GM23338 (cell line): ENCODE measurements around the gene ANXA6. TPM values are rescaled to one million over a fixed set of nuclear protein-coding genes. Genes with fewer than 3 reads are reported as not detected.

Source experiments
- ATAC-seq: fragments of 200-7000 bp; cut with Tn5 transposase; 3 replicates; pipeline ENCODE4 v1.9.1; 2020
- DNase-seq: peaks from one replicate; pipeline ENCODE4 v3.0.0-alpha.2; 2015; ENCODE audit warnings: low spot score
- H2AFZ ChIP-seq: fragments of 200-600 bp; sonication (generic); 2 replicates; pipeline ENCODE4 v1.8.0; 2016; ENCODE audit warnings: antibody characterized with exemption, mild to moderate bottlenecking, moderate library complexity
- H3F3A ChIP-seq: fragments of 200-600 bp; sonication (generic); replicated peaks from 2 replicates; pipeline ENCODE4 v1.8.0; 2017; ENCODE audit warnings: antibody characterized with exemption, mixed run types, low read depth
- H3K27ac ChIP-seq: fragments of 200-600 bp; sonication (generic); 2 replicates; pipeline ENCODE4 v1.6.1; 2016; ENCODE audit warnings: low read depth
- H3K27me3 ChIP-seq: fragments of 200-600 bp; sonication (generic); 2 replicates; pipeline ENCODE4 v1.8.0; 2016; ENCODE audit warnings: mild to moderate bottlenecking, mixed run types, moderate library complexity; ENCODE audit not compliant: insufficient read depth
- H3K36me3 ChIP-seq: fragments of 200-600 bp; sonication (generic); 2 replicates; pipeline ENCODE4 v1.8.0; 2016; ENCODE audit warnings: mild to moderate bottlenecking; ENCODE audit not compliant: insufficient read depth
- H3K4me1 ChIP-seq: fragments of 200-600 bp; sonication (generic); 2 replicates; pipeline ENCODE4 v1.8.0; 2016; ENCODE audit warnings: mild to moderate bottlenecking, moderate library complexity; ENCODE audit not compliant: insufficient read depth
- H3K4me2 ChIP-seq: fragments of 200-600 bp; sonication (generic); 2 replicates; pipeline ENCODE4 v1.7.1; 2017; ENCODE audit warnings: mixed run types
- H3K4me3 ChIP-seq: fragments of 200-600 bp; sonication (generic); 2 replicates; pipeline ENCODE4 v1.6.1; 2016; ENCODE audit warnings: mixed run types
- H3K79me2 ChIP-seq: fragments of 200-600 bp; sonication (generic); replicated peaks from 2 replicates; pipeline ENCODE4 v1.8.0; 2017; ENCODE audit warnings: mild to moderate bottlenecking; ENCODE audit not compliant: insufficient read depth
- H3K9me2 ChIP-seq: fragments of 200-600 bp; sonication (generic); 2 replicates; pipeline ENCODE4 v1.8.0; 2017; ENCODE audit not compliant: insufficient read depth
- H4K20me1 ChIP-seq: fragments of 200-600 bp; sonication (generic); replicated peaks from 2 replicates; pipeline ENCODE4 v1.8.0; 2017; ENCODE audit warnings: mild to moderate bottlenecking; ENCODE audit not compliant: insufficient read depth
- H3K27ac Mint-ChIP-seq: 2 replicates; pipeline ENCODE4 v1.8.0; 2020; ENCODE audit warnings: inconsistent platforms, mild to moderate bottlenecking, moderate library complexity, mixed read lengths
- H3K27me3 Mint-ChIP-seq: 3 replicates; pipeline ENCODE4 v1.8.0; 2022; ENCODE audit warnings: low read depth, mild to moderate bottlenecking, moderate library complexity, mixed read lengths, inconsistent platforms; ENCODE audit not compliant: insufficient read depth, poor library complexity
- H3K36me3 Mint-ChIP-seq: 3 replicates; pipeline ENCODE4 v1.8.0; 2021; ENCODE audit warnings: low read depth, mild to moderate bottlenecking, inconsistent platforms, moderate library complexity, mixed read lengths
- H3K4me1 Mint-ChIP-seq: 3 replicates; pipeline ENCODE4 v1.8.0; 2020; ENCODE audit warnings: mild to moderate bottlenecking, inconsistent platforms, mixed read lengths
- H3K4me3 Mint-ChIP-seq: 3 replicates; pipeline ENCODE4 v1.8.0; 2021; ENCODE audit warnings: moderate library complexity, mild to moderate bottlenecking, inconsistent platforms, mixed read lengths
- H3K9me3 Mint-ChIP-seq: 3 replicates; pipeline ENCODE4 v1.8.0; 2020; ENCODE audit warnings: moderate library complexity, mild to moderate bottlenecking, inconsistent platforms, mixed read lengths
- CREB1 ChIP-seq: fragments of 250-450 bp; sonication (Bioruptor Pico); IDR thresholded peaks from 2 replicates; pipeline ENCODE4 v1.5.0; 2020; ENCODE audit warnings: low read depth, mild to moderate bottlenecking, moderate library complexity
- EZH2 ChIP-seq: fragments of 200-600 bp; sonication (generic); IDR thresholded peaks from one replicate; pipeline ENCODE4 v1.8.0; 2017; ENCODE audit warnings: antibody characterized with exemption, mild to moderate bottlenecking, low read depth; ENCODE audit not compliant: unreplicated experiment
- NANOG ChIP-seq: IDR thresholded peaks from 2 replicates; pipeline ENCODE4 v1.6.1; 2016; ENCODE audit warnings: antibody characterized with exemption, borderline replicate concordance
- ZNF114 ChIP-seq: fragments of 250-450 bp; sonication (Bioruptor Pico); IDR thresholded peaks from 2 replicates; pipeline ENCODE4 v1.5.0; 2020; ENCODE audit warnings: mild to moderate bottlenecking, moderate library complexity
- polyA plus RNA-seq: library from polyadenylated mRNA; unstranded; fragments of >200 nt; fragmentation: Nextera tagmentation; extraction: Ambion mirVana; gene quantifications from 2 replicates; pipeline ENCODE4 v1.2.1, GENCODE V29; 2016
- total RNA-seq: library from RNA; depleted of rRNA; stranded (reverse); fragments of >200 nt; shearing (Covaris generic); gene quantifications from 2 replicates; pipeline ENCODE4 v1.2.3, GENCODE V29; 2014
- TF ChIP-seq, protein P1 (sequence below): IDR thresholded peaks from one replicate; pipeline ENCODE4 v1.6.1; 2018; ENCODE audit warnings: antibody characterized with exemption; ENCODE audit not compliant: unreplicated experiment
- TF ChIP-seq, protein P2 (sequence below): IDR thresholded peaks from 2 replicates; pipeline ENCODE4 v1.6.1; 2016; ENCODE audit warnings: antibody characterized with exemption
- TF ChIP-seq, protein P3 (sequence below), 2 experiments: fragments of 200-600 bp in 1 of 2; sonication (generic) in 1 of 2; conservative IDR thresholded peaks; 2 replicates each; pipeline versions ENCODE4 v1.5.1 to v1.6.1; 2016 to 2017; ENCODE audit warnings: antibody characterized with exemption in 2 of 2, low read depth in 2 of 2, mild to moderate bottlenecking in 2 of 2, moderate library complexity in 1 of 2
- TF ChIP-seq, protein P4 (sequence below): fragments of 250-450 bp; sonication (Bioruptor Pico); IDR thresholded peaks from 2 replicates; pipeline ENCODE4 v1.5.0; 2020; ENCODE audit warnings: mild to moderate bottlenecking, moderate library complexity

The ANXA6 gene
- total and polyA plus RNA-seq, 2 experiments from 2014 or later: 26.5 to 110 TPM

DNA sequence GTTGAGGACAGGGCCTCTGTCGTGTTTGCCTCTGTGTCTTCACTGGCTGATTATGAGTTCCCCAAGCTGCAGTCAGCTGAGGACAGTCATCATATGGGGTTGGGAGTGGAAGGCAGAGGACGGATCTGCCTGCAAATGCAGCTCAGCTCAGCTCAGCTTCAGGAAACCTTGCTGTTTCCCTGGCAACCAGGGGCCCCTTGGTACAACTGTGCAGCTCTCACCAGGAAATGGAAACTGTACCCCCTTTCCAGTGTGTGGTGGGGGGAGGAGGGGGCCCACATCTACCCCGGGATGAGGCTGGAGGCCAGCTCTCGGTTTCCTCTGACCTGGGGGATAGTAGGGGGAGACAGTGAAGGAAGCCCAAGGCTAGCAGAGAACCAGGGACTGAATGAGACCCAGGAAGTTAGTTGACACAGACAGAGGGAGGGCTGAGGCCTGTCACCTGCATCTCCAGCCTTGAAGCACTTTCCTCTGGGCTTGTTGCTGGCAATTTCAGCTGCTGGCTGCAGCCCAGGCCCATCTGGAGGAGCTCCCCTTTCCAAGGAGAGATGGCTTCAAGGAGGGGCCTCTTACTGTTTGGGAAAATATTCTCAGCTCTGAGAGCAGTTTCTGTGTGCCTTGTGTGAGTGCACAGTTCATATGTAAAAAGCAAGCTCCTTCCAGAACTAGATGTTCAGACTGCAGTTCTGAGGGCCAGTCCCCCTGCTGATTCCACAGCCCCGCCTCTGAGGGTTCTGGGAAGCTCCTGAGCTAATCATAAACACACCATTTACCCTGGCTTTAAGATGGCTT, 6.9 kb downstream of the ANXA6 start (continued):
- TF ChIP-seq, protein P1, sequence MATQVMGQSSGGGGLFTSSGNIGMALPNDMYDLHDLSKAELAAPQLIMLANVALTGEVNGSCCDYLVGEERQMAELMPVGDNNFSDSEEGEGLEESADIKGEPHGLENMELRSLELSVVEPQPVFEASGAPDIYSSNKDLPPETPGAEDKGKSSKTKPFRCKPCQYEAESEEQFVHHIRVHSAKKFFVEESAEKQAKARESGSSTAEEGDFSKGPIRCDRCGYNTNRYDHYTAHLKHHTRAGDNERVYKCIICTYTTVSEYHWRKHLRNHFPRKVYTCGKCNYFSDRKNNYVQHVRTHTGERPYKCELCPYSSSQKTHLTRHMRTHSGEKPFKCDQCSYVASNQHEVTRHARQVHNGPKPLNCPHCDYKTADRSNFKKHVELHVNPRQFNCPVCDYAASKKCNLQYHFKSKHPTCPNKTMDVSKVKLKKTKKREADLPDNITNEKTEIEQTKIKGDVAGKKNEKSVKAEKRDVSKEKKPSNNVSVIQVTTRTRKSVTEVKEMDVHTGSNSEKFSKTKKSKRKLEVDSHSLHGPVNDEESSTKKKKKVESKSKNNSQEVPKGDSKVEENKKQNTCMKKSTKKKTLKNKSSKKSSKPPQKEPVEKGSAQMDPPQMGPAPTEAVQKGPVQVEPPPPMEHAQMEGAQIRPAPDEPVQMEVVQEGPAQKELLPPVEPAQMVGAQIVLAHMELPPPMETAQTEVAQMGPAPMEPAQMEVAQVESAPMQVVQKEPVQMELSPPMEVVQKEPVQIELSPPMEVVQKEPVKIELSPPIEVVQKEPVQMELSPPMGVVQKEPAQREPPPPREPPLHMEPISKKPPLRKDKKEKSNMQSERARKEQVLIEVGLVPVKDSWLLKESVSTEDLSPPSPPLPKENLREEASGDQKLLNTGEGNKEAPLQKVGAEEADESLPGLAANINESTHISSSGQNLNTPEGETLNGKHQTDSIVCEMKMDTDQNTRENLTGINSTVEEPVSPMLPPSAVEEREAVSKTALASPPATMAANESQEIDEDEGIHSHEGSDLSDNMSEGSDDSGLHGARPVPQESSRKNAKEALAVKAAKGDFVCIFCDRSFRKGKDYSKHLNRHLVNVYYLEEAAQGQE: no peak
- TF ChIP-seq, protein P2, sequence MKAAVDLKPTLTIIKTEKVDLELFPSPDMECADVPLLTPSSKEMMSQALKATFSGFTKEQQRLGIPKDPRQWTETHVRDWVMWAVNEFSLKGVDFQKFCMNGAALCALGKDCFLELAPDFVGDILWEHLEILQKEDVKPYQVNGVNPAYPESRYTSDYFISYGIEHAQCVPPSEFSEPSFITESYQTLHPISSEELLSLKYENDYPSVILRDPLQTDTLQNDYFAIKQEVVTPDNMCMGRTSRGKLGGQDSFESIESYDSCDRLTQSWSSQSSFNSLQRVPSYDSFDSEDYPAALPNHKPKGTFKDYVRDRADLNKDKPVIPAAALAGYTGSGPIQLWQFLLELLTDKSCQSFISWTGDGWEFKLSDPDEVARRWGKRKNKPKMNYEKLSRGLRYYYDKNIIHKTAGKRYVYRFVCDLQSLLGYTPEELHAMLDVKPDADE: no peak
- TF ChIP-seq ZNF114 (no peak), CREB1 (CRISPR knock-in tag) (no peak), EZH2 (no peak)

DNA sequence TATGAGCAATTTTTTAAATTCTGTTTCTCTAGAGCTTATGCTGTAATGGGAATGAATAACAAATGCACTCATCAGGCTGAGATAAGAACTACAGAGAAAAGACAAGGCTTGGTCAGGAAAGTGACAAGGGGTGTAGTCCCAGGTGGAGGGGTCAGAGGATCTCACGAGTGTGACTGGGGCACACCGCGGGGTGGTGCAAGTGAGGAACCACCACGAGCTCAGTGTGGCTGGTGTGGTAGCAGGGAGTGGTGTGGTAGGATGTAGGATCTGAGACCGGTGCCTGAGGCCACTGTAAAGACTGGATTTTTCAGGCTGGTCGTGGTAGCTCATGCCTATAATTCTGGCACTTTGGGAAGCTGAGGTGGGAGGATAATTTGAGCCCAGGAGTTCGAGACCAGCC, 9.0 kb downstream of the ANXA6 start:
- ATAC-seq: no peak
- TF ChIP-seq, protein P3, sequence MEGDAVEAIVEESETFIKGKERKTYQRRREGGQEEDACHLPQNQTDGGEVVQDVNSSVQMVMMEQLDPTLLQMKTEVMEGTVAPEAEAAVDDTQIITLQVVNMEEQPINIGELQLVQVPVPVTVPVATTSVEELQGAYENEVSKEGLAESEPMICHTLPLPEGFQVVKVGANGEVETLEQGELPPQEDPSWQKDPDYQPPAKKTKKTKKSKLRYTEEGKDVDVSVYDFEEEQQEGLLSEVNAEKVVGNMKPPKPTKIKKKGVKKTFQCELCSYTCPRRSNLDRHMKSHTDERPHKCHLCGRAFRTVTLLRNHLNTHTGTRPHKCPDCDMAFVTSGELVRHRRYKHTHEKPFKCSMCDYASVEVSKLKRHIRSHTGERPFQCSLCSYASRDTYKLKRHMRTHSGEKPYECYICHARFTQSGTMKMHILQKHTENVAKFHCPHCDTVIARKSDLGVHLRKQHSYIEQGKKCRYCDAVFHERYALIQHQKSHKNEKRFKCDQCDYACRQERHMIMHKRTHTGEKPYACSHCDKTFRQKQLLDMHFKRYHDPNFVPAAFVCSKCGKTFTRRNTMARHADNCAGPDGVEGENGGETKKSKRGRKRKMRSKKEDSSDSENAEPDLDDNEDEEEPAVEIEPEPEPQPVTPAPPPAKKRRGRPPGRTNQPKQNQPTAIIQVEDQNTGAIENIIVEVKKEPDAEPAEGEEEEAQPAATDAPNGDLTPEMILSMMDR (conservative IDR thresholded peaks at IDR 0.05; ENCODE audit: low read depth in 2 of 2): no peak
- TF ChIP-seq, protein P4, sequence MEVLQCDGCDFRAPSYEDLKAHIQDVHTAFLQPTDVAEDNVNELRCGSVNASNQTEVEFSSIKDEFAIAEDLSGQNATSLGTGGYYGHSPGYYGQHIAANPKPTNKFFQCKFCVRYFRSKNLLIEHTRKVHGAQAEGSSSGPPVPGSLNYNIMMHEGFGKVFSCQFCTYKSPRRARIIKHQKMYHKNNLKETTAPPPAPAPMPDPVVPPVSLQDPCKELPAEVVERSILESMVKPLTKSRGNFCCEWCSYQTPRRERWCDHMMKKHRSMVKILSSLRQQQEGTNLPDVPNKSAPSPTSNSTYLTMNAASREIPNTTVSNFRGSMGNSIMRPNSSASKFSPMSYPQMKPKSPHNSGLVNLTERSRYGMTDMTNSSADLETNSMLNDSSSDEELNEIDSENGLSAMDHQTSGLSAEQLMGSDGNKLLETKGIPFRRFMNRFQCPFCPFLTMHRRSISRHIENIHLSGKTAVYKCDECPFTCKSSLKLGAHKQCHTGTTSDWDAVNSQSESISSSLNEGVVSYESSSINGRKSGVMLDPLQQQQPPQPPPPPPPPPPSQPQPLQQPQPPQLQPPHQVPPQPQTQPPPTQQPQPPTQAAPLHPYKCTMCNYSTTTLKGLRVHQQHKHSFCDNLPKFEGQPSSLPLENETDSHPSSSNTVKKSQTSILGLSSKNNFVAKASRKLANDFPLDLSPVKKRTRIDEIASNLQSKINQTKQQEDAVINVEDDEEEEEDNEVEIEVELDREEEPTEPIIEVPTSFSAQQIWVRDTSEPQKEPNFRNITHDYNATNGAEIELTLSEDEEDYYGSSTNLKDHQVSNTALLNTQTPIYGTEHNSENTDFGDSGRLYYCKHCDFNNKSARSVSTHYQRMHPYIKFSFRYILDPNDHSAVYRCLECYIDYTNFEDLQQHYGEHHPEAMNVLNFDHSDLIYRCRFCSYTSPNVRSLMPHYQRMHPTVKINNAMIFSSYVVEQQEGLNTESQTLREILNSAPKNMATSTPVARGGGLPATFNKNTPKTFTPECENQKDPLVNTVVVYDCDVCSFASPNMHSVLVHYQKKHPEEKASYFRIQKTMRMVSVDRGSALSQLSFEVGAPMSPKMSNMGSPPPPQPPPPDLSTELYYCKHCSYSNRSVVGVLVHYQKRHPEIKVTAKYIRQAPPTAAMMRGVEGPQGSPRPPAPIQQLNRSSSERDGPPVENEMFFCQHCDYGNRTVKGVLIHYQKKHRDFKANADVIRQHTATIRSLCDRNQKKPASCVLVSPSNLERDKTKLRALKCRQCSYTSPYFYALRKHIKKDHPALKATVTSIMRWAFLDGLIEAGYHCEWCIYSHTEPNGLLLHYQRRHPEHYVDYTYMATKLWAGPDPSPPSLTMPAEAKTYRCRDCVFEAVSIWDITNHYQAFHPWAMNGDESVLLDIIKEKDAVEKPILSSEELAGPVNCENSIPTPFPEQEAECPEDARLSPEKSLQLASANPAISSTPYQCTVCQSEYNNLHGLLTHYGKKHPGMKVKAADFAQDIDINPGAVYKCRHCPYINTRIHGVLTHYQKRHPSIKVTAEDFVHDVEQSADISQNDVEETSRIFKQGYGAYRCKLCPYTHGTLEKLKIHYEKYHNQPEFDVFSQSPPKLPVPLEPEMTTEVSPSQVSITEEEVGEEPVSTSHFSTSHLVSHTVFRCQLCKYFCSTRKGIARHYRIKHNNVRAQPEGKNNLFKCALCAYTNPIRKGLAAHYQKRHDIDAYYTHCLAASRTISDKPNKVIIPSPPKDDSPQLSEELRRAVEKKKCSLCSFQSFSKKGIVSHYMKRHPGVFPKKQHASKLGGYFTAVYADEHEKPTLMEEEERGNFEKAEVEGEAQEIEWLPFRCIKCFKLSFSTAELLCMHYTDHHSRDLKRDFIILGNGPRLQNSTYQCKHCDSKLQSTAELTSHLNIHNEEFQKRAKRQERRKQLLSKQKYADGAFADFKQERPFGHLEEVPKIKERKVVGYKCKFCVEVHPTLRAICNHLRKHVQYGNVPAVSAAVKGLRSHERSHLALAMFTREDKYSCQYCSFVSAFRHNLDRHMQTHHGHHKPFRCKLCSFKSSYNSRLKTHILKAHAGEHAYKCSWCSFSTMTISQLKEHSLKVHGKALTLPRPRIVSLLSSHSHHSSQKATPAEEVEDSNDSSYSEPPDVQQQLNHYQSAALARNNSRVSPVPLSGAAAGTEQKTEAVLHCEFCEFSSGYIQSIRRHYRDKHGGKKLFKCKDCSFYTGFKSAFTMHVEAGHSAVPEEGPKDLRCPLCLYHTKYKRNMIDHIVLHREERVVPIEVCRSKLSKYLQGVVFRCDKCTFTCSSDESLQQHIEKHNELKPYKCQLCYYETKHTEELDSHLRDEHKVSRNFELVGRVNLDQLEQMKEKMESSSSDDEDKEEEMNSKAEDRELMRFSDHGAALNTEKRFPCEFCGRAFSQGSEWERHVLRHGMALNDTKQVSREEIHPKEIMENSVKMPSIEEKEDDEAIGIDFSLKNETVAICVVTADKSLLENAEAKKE (CRISPR knock-in tag): no peak
- TF ChIP-seq NANOG: no peak

More for the DNA sequence above, 9.0 kb downstream of the ANXA6 start:
- Histone ChIP-seq H3K4me3 (no peak overlapping the region), H3K4me2 (no peak overlapping the region), H3K4me1 (peaks cover 2% of the 10 kb centered on the region; the same call in 1 of the 2 replicates), H3K36me3 (no peaks in the 10 kb centered on the region; the same call in 1 of the 2 replicates), H2AFZ (no peak overlapping the region), H3K79me2 (no peaks in the 10 kb centered on the region; the same call in 1 of the 2 replicates), H3K27me3 (no peaks in the 10 kb centered on the region), H3K9me2 (no peaks in the 10 kb centered on the region), H3F3A (no peaks in the 10 kb centered on the region), H4K20me1 (peaks cover 14% of the 10 kb centered on the region), H3K27ac (no peak overlapping the region)
- no peak for DNase-seq
- H3K4me1 Mint-ChIP-seq: peaks cover 14% of the 10 kb centered on the region
- H3K9me3 Mint-ChIP-seq: no peaks in the 10 kb centered on the region
- no peaks in the 10 kb centered on the region; the same call in 2 of the 3 replicates for H3K36me3 Mint-ChIP-seq
- peaks cover 2% of the 10 kb centered on the region for H3K27me3 Mint-ChIP-seq
- no peak overlapping the region for H3K4me3 Mint-ChIP-seq
- H3K27ac Mint-ChIP-seq: no peak overlapping the region
